HepG2 (cell line): Measurements from ENCODE around the gene DPH7.
"Not testable (repeated sequence)": the region's sequence is repeated elsewhere in the genome, so short reads cannot be mapped to it uniquely, and the experiment has no call there.

Experiments
- FOXA1 ChIP-seq, 2 experiments: fragments of 450-650 bp in 1 of 2; sonication (generic) in 1 of 2; formaldehyde crosslinking in 1 of 2; IDR thresholded peaks; 2 replicates each; pipeline versions ENCODE4 v1.4.0 to v1.6.1; 2016 to 2020; ENCODE audit warnings: missing genetic modification reagents in 1 of 2
- HIVEP1 ChIP-seq: sonication (generic); formaldehyde crosslinking; IDR thresholded peaks from 2 replicates; pipeline ENCODE4 v1.4.0; 2020; ENCODE audit warnings: mild to moderate bottlenecking, missing genetic modification reagents
- PAX8 ChIP-seq: sonication (generic); formaldehyde crosslinking; IDR thresholded peaks from 2 replicates; pipeline ENCODE4 v1.8.0; 2022; ENCODE audit warnings: mild to moderate bottlenecking, missing genetic modification reagents, borderline replicate concordance
- ZNF614 ChIP-seq: IDR thresholded peaks from 2 replicates; pipeline ENCODE4 v1.6.1; 2018; ENCODE audit warnings: missing biosample characterization, missing genetic modification reagents, inconsistent platforms, borderline replicate concordance
- TF ChIP-seq, protein P1 (sequence below): sonication (generic); formaldehyde crosslinking; IDR thresholded peaks from 2 replicates; pipeline ENCODE4 v1.5.0; 2020; ENCODE audit warnings: mild to moderate bottlenecking, missing genetic modification reagents, moderate library complexity
- TF ChIP-seq, protein P2 (sequence below): IDR thresholded peaks from 2 replicates; pipeline ENCODE4 v1.6.1; 2012; ENCODE audit warnings: inconsistent platforms

DNA sequence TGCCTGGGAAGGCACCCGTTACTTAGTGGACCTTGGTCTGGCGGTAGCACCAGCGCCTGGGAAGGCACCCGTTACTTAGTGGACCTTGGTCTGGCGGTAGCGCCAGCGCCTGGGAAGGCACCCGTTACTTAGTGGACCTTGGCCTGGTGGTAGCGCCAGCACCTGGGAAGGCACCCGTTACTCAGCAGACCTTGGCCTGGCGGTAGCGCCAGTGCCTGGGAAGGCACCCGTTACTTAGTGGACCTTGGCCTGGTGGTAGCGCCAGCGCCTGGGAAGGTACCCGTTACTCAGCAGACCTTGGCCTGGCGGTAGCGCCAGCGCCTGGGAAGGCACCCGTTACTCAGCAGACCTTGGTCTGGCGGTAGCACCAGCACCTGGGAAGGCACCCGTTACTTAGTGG lies 67.6 kb downstream of the DPH7 start:
- TF ChIP-seq ZNF614 (CRISPR knock-in tag); HIVEP1 (CRISPR knock-in tag); PAX8 (CRISPR knock-in tag); FOXA1 (IDR thresholded peaks at IDR 0.05); FOXA1 (CRISPR knock-in tag; IDR thresholded peaks at IDR 0.05): not testable (repeated sequence)
- TF ChIP-seq, protein P1, sequence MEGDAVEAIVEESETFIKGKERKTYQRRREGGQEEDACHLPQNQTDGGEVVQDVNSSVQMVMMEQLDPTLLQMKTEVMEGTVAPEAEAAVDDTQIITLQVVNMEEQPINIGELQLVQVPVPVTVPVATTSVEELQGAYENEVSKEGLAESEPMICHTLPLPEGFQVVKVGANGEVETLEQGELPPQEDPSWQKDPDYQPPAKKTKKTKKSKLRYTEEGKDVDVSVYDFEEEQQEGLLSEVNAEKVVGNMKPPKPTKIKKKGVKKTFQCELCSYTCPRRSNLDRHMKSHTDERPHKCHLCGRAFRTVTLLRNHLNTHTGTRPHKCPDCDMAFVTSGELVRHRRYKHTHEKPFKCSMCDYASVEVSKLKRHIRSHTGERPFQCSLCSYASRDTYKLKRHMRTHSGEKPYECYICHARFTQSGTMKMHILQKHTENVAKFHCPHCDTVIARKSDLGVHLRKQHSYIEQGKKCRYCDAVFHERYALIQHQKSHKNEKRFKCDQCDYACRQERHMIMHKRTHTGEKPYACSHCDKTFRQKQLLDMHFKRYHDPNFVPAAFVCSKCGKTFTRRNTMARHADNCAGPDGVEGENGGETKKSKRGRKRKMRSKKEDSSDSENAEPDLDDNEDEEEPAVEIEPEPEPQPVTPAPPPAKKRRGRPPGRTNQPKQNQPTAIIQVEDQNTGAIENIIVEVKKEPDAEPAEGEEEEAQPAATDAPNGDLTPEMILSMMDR (CRISPR knock-in tag): not testable (repeated sequence)
- TF ChIP-seq, protein P2, sequence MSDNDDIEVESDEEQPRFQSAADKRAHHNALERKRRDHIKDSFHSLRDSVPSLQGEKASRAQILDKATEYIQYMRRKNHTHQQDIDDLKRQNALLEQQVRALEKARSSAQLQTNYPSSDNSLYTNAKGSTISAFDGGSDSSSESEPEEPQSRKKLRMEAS: not testable (repeated sequence)
